SJSA1 (cell line): ENCODE measurements around the gene DNALI1. TPM values are rescaled to one million over a fixed set of nuclear protein-coding genes. Genes with fewer than 3 reads are reported as not detected.
"Not testable (repeated sequence)": the region's sequence is repeated elsewhere in the genome, so short reads cannot be mapped to it uniquely, and the experiment has no call there.

Experiments
- DNase-seq, 2 experiments: peaks; one replicate each; pipeline ENCODE4 v3.0.0-alpha.2; 2015 to 2020; ENCODE audit warnings: low spot score in 2 of 2, low read depth in 1 of 2
- H3K27ac ChIP-seq: fragments of 250-450 bp; sonication (Bioruptor Pico); 2 replicates; pipeline ENCODE4 v1.5.1; 2020; ENCODE audit warnings: mild to moderate bottlenecking, moderate library complexity
- H3K27me3 ChIP-seq: fragments of 250-450 bp; sonication (Bioruptor Pico); replicated peaks from 2 replicates; pipeline ENCODE4 v1.5.1; 2020; ENCODE audit warnings: mild to moderate bottlenecking, moderate library complexity
- H3K36me3 ChIP-seq: fragments of 250-450 bp; sonication (Bioruptor Pico); 2 replicates; pipeline ENCODE4 v1.5.1; 2020; ENCODE audit warnings: mild to moderate bottlenecking
- H3K4me1 ChIP-seq: fragments of 250-450 bp; sonication (Bioruptor Pico); replicated peaks from 2 replicates; pipeline ENCODE4 v1.6.1; 2021; ENCODE audit warnings: mild to moderate bottlenecking
- H3K4me3 ChIP-seq: fragments of 250-450 bp; sonication (Bioruptor Pico); 2 replicates; pipeline ENCODE4 v1.5.1; 2020; ENCODE audit warnings: mild to moderate bottlenecking
- H3K9me3 ChIP-seq: fragments of 250-450 bp; sonication (Bioruptor Pico); replicated peaks from 2 replicates; pipeline ENCODE4 v1.5.1; 2020; ENCODE audit warnings: mild to moderate bottlenecking
- total RNA-seq: library from RNA; depleted of rRNA; stranded (reverse); fragments of >200 nt; shearing (Covaris generic); gene quantifications from 2 replicates; pipeline ENCODE4 v1.2.3, GENCODE V29; 2014; rRNA removed

The DNALI1 gene
- 0.28 and 1.0 TPM in 2 replicates for total RNA-seq

DNA sequence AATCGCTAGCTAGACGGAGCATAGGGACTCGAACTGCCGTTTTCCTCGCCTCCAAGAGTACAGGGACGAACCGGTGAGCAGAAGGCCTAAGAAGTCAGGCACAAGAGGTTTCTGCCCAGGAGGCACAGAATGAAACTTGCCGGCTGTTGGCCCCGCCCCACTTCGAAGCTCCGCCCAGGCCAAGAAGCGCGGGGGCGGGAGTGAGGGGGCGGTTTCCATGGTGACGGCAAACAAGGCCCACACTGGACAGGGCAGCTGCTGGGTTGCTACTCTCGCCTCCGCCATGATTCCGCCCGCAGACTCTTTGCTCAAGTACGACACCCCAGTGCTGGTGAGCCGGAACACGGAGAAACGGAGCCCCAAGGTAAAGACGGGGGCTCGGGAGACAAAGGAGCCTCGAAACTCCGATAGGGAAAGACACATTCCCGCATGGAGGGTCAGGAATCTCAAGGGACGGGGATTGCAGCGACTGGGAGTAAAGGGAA, at the start of gene DNALI1:
DNALI1 (plus strand) TSS at position 229 of the 485 bp plus-strand sequence; CDS start at position 284, 55 bp downstream.
- peaks cover 17% of the 10 kb centered on the region for H3K4me1 ChIP-seq
- H3K27ac ChIP-seq, result no peak within 1 kb of the TSS
- DNase-seq, result peak; percentile 67 to 79
- H3K27me3 ChIP-seq, result no peaks in the 10 kb centered on the region
- peaks cover 23% of the 10 kb centered on the region for H3K36me3 ChIP-seq
- peak within 1 kb of the TSS; percentile 4; the same call in 1 of the 2 replicates for H3K4me3 ChIP-seq
- no peaks in the 10 kb centered on the region for H3K9me3 ChIP-seq

DNA sequence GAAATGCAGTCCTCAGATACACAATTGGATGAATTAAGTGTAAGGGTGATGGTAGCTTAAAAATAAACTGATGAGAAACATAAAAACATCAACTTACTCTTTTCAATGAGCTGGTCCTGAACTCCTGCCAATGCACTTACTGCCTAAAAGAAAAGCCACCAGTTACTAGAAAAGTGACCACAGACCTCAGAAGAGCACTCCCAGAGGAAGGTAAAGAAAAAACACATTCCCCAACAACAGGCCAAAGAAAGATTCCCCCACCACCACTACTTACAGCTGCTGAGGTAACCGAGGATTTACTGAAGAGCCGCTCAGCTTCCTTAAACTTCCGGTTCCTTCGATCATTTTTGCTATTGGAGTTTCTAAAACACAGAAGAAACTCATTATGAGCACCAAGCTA, 47.6 kb upstream of the DNALI1 start:
- no peak for DNase-seq
- Histone ChIP-seq H3K4me3 (no peak overlapping the region), H3K9me3 (no peaks in the 10 kb centered on the region), H3K27ac (no peak overlapping the region), H3K36me3 (peaks cover 61% of the 10 kb centered on the region), H3K27me3 (no peaks in the 10 kb centered on the region), H3K4me1 (0 out of 2 replicates have a peak, but pooled peaks cover 4% of the 10 kb centered on the region)

DNA sequence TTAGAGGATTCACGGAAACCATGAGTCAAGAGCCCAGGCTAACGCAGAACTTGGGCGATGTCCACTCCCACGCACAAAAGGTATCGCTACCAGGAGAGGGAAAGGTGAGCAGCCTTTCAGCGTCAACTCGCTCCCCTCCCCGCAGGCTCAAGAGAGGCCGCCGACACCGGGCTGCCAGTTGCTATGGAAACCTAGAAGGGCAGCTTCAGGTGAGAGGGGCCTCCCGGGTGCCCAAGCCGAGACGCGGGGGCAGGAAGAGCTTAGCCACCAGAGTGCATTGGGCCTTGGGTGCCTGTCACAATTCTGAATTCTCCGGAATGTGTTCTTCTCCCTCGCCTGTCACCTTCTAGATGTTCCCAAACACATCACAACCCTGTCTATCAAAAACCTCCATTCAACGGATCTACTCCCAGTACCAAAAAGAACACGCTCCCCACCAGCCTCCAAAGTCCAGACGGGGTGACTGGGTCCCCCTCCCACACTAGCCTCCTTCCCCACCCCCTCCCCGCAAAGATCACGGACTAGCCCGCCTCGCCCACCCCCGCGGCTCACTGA, 42.9 kb upstream of the DNALI1 start:
- Histone ChIP-seq H3K27ac (no peak overlapping the region), H3K4me3 (peak overlapping the region; percentile 99), H3K27me3 (no peaks in the 10 kb centered on the region), H3K4me1 (peaks cover 8% of the 10 kb centered on the region; the same call in 1 of the 2 replicates), H3K36me3 (peaks cover 32% of the 10 kb centered on the region), H3K9me3 (no peaks in the 10 kb centered on the region)
- peak; percentile 31 to 45 for DNase-seq

DNA sequence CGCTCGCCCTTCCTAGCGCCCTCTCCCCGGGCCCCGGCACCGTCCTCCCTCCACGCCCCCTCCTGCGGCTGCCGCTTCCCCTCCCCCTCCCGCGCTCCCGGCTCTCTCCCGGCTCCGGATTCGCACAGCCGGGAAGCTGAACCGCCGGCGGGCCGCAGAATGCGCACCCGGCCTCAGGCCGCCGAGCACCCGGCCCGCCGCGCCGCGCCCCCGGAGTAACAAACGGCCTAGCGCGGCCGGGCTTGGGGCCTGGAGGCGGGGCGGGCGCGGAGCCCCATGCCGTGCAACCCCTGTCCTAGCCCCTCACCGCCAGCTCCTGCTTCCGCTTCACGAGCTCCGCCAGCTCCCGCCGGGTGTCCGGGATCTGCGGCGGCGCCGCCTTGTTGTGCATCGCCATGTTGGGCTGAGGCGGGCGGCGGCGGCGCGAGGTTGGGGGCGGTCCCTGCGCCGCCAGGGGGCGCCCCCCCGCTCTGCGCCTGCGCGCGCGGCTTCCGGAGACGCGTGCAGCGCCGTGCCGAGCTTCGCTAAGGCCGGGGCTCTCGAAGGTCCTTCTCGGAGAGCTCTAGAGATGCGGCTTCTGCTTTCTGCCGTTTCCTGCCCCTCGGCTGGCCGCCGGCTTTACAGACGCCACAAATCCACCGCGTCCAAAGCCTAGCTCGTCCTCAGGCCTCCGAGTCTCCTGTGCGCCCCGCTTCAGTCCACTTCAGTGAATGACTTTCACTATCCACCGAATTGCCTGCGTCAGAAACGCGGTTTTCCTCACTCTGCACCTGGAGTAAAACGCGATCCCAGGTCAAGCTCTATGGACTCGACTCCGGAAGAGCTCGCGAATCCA, 42.2 kb upstream of the DNALI1 start, which contains the start of gene MEAF6:
MEAF6 (minus strand) TSS at position 417 of the 835 bp plus-strand sequence; CDS start at position 397, 20 bp downstream.
- Histone ChIP-seq H3K36me3 (peaks cover 26% of the 10 kb centered on the region), H3K4me1 (peaks cover 8% of the 10 kb centered on the region; the same call in 1 of the 2 replicates), H3K27ac (peak within 1 kb of the TSS; percentile 79), H3K27me3 (no peaks in the 10 kb centered on the region), H3K9me3 (no peaks in the 10 kb centered on the region), H3K4me3 (peak within 1 kb of the TSS; percentile 99)
- DNase-seq, result peak; percentile 79 to 90

DNA sequence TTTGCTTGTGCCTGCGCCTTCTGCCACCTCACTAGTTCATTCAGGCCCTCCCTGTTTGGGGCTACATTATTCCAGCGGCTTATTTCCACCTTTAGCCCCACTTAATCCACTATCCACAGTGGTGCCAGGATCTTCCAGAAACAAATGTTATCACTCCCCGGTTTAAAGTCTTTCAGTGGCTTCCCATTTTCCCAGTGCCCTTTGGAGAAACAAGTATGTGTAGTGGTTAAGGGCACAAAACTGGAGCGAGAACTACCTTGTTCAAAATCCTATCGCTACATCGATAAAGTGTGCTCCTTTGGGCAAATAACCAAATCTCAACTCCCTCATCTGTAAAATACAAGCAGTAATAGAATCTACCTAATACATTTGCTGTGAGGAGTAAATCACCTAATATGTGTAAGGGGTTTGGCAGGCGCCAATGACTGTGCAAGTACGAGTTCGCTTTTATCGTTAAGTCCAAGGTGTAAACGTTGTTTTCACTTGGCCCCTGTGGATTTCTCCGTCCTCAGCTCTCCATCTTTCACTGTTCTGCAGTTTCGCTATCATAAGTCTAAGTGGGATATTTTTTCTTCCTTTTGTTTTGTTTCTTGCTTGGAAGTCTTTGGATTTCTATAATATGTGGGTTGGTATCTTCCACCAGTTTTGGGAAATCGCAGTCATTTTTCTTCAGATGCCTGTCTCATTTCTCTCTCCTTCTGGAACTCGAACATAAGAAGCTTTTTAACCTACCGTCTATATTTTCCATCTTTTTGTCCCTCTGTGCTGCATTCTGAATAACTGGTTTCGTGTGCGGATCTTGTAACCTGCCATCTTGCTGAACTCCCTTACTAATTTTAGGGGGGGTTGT, 41.3 kb upstream of the DNALI1 start:
- peaks cover 8% of the 10 kb centered on the region; the same call in 1 of the 2 replicates for H3K4me1 ChIP-seq
- H3K36me3 ChIP-seq, result peaks cover 26% of the 10 kb centered on the region
- H3K4me3 ChIP-seq, result peak overlapping the region; percentile 99
- no peak for DNase-seq
- no peaks in the 10 kb centered on the region for H3K9me3 ChIP-seq
- H3K27me3 ChIP-seq, result no peaks in the 10 kb centered on the region
- peak overlapping the region; percentile 79 for H3K27ac ChIP-seq

DNA sequence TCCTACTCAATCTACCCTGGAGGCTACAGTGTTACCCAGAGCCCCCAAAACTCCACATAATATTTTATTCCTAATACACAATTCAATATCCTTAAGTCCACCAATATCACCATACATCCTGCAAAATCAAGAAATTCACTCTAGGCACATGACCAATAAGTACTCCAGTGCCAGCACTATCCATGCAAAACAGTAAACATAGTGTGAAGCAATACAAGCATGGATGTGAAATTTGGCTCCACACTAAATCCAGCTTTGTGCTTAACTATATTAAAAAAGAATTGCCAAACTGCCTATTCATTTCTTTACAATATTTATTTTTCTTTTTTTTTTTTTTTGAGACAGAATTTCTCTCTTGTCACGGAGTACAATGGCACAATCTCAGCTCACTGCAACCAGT, 39.2 kb upstream of the DNALI1 start:
- Histone ChIP-seq H3K9me3 (no peaks in the 10 kb centered on the region), H3K4me1 (peaks cover 8% of the 10 kb centered on the region; the same call in 1 of the 2 replicates), H3K27ac (no peak overlapping the region), H3K4me3 (no peak overlapping the region), H3K36me3 (peaks cover 13% of the 10 kb centered on the region), H3K27me3 (no peaks in the 10 kb centered on the region)
- no peak for DNase-seq

DNA sequence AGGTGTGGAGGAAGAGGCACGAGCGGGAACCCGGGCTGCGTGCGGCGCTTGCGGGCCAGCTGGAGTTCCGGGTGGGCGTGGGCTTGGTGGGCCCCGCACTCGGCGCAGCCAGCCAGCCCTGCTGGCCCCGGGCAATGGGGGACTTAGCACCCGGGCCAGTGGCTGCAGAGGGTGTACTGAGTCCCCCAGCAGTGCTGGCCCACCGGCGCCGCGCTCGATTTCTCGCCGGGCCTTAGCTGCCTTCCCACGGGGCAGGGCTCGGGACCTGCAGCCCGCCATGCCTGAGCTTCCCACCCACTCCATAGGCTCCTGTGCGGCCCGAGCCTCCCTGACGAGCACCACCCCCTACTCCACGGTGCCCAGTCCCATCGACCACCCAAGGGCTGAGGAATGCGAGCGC, 38.5 kb upstream of the DNALI1 start:
- not testable (repeated sequence) for H3K4me3 ChIP-seq, H3K4me1 ChIP-seq, H3K9me3 ChIP-seq, DNase-seq, H3K36me3 ChIP-seq, H3K27ac ChIP-seq, H3K27me3 ChIP-seq

DNA sequence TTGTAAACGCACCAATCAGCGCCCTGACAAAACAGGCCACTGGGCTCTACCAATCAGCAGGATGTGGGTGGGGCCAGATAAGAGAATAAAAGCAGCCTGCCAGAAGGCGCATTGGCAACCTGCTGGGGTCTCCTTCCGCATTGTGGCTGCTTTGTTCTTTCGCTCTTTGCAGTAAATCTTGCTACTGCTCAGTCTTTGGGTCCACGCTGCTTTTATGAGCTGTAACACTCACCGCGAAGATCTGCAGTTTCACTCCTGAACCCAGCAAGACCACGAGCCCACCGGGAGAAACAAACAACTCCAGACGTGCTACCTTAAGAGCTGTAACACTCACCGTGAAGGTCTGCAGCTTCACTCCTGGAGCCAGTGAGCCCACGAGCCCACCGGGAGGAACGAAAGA, 37.8 kb upstream of the DNALI1 start:
- not testable (repeated sequence) for H3K36me3 ChIP-seq, H3K4me1 ChIP-seq, DNase-seq, H3K9me3 ChIP-seq, H3K27ac ChIP-seq, H3K4me3 ChIP-seq, H3K27me3 ChIP-seq

DNA sequence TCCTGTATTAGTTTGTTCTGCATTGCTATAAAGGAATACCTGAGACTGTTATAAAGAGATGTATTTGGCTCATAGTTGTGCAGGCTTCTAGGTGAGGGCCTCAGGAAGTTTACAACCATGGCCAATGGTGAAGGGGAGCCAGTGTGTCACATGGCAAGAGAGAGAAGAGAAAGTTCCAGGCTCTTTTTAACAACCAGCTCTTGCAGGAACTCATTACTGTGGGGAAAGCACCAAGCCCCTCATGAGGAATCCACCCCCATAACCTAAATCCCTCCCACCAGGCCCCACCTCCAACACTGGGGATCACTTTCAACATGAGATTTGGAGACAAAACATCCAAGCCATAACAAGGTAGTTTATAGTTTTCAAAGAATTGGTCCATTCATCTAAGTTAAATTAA, 37.1 kb upstream of the DNALI1 start:
- DNase-seq, result no peak

DNA sequence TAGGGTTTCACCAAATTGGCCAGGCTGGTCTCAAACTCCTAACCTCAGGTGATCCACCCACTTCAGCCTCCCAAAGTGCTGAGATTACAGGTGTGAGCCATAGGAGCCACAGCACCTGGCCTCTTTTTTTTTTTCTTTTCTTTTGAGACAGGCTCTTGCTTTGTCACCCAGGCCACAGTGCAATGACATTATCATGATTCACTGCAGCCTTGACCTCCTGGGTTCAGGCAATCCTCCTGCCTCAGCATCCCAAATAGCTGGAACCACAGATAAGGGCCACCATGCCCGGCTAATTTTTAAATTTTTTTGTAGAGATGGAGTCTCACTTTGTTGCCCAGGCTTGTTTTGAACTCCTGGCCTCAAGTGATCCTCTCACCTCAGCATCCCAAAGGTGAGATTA, 26.9 kb upstream of the DNALI1 start:
- peaks cover 15% of the 10 kb centered on the region for H3K4me1 ChIP-seq

More for the DNA sequence above, 37.1 kb upstream of the DNALI1 start:
- Histone ChIP-seq H3K4me3 (no peak overlapping the region), H3K36me3 (no peaks in the 10 kb centered on the region), H3K27me3 (no peaks in the 10 kb centered on the region), H3K4me1 (peaks cover 5% of the 10 kb centered on the region; the same call in 1 of the 2 replicates), H3K27ac (no peak overlapping the region), H3K9me3 (no peaks in the 10 kb centered on the region)

DNA sequence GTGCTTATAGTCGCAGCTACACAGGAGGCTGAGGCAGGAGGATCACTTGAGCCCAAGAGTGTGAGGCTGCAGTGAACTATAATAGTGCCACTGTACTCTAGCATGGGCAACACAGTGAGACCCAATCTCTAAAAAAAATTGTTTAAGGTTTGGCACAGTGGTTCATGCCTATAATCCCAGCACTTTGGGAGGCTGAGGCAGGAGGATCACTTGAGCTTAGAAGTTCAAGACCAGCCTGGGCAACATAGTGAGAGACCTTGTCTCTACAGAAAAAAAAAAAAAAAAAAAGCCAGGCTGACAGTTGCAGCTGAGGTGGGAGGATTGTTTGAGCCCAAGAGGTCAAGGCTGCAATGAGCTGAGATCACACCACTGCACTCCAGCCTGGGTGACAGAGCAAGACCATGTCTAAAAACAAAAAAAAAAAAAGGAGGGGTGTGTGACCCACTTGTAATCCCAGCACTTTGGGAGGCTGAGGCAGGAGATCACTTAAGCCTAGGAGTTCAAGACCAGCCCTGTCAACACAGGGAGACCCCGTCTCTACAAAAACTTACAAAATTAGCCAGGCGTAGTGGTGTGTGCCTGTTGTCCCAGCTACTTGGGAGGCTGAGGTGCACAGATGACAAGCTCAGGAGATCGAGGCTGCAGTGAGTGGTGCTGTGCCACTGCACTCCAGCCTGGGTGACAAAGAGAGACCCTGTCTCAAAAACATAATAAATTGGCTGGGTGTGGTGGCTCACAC, 24.2 kb upstream of the DNALI1 start:
- Histone ChIP-seq H3K36me3 (peaks cover 29% of the 10 kb centered on the region), H3K4me1 (peaks cover 15% of the 10 kb centered on the region)
- DNase-seq, H3K27ac ChIP-seq, H3K9me3 ChIP-seq, H3K4me3 ChIP-seq, H3K27me3 ChIP-seq: not testable (repeated sequence)

More for the DNA sequence above, 26.9 kb upstream of the DNALI1 start:
- H3K36me3 ChIP-seq, DNase-seq, H3K4me3 ChIP-seq, H3K9me3 ChIP-seq, H3K27ac ChIP-seq, H3K27me3 ChIP-seq: not testable (repeated sequence)

DNA sequence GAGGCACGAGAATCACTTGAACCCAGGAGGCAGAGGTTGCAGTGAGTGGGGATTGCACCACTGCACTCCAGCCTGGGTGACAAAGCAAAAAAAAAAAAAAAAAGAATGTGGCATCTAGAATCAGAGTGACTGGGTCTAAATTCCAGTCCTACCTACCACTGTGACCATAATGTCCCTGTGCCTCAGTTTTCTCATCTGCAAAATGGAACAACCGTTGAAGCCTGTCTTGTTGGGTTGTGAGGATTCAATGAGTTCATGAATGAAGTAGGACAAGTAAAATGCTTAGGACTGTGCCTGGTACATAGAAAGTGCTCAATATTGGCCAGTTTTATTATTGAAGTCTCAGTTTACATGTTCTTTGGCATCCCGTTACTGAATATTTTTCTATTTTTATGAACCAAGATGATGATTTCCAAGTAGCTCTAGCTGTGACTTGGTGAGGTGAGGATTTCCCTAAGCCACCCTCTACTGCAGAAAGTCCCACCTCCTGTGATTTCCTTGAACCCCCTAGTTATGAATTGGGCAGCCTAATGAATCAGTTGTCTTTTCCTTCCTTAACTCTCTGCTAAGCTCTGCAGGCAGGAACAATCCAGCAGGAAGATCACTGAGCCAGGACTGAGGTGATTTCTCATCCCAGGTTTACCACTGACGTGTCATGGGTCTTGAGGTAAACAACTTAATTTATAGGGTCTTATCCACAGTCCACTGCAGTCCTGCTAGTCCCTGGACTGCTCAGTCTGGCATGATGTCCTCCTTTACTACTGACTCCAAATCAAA, 23.2 kb upstream of the DNALI1 start:
- DNase-seq, result peak in 1 of 2 experiments; percentile 5
- H3K27me3 ChIP-seq, result no peaks in the 10 kb centered on the region
- H3K36me3 ChIP-seq, result peaks cover 35% of the 10 kb centered on the region
- H3K4me3 ChIP-seq, result no peak overlapping the region
- H3K4me1 ChIP-seq, result peaks cover 15% of the 10 kb centered on the region
- peak overlapping the region; percentile 90 for H3K27ac ChIP-seq
- H3K9me3 ChIP-seq, result no peaks in the 10 kb centered on the region
